Gastroesophageal sphincter (tissue), 3 donors: ENCODE results near the gene RNPS1.

Experiments
- CTCF ChIP-seq, 4 experiments: fragments of 200-600 bp in 2 of 4; fragments of 450-650 bp in 2 of 4; sonication (generic) in 1 of 4; IDR thresholded peaks; one replicate each; pipeline ENCODE4 v1.5.1; 2017 to 2019; ENCODE audit warnings: antibody characterized with exemption in 4 of 4, mild to moderate bottlenecking in 2 of 4, moderate library complexity in 2 of 4
- POLR2A ChIP-seq, 2 donors: fragments of 450-650 bp; IDR thresholded peaks; one replicate each; pipeline ENCODE4 v1.6.1; 2017; ENCODE audit warnings: antibody characterized with exemption in 2 of 2, mild to moderate bottlenecking in 2 of 2, moderate library complexity in 1 of 2

- TF ChIP-seq CTCF (IDR thresholded peaks at IDR 0.05) (no peak), POLR2A (IDR thresholded peaks at IDR 0.05) (no peak)
Measured at GRCh38 chr16:2208772-2209171, 59.2 kb downstream of the RNPS1 start.
